Heart left ventricle (tissue), 16 donors: ENCODE data around the gene HSFX3. TPM values are rescaled to one million over a fixed set of nuclear protein-coding genes. Genes with fewer than 3 reads are reported as not detected.
A peak's percentile ranks its signal among the peaks of the same experiment; 100 is the strongest.
"Not testable (repeated sequence)": the region's sequence is repeated elsewhere in the genome, so short reads cannot be mapped to it uniquely, and the experiment has no call there.

ENCODE experiments used
- ATAC-seq, 4 donors: fragments of 200-7000 bp; cut with Tn5 transposase; one replicate each; pipeline ENCODE4 v1.9.1; 2020 to 2022; ENCODE audit warnings: moderate library complexity in 4 of 4, mild to moderate bottlenecking in 3 of 4, moderate number of reproducible peaks in 1 of 4
- DNase-seq, 5 donors: peaks; one replicate each; pipeline ENCODE4 v3.0.0-alpha.2; 2020
- H3K27ac ChIP-seq, 12 donors: fragments of 200-600 bp; sonication (generic) in 4 of 12; one replicate each; pipeline versions ENCODE4 v1.5.0 to v1.8.0; 2016 to 2022; ENCODE audit warnings: mild to moderate bottlenecking in 2 of 12
- H3K27me3 ChIP-seq, 9 donors: fragments of 200-600 bp; sonication (generic) in 2 of 9; one replicate each; pipeline versions ENCODE4 v1.5.1 to v1.8.0; 2016 to 2022; ENCODE audit warnings: mild to moderate bottlenecking in 3 of 9
- H3K36me3 ChIP-seq, 9 donors: fragments of 200-600 bp; sonication (generic) in 2 of 9; one replicate each; pipeline versions ENCODE4 v1.5.0 to v1.8.0; 2018 to 2022; ENCODE audit warnings: mild to moderate bottlenecking in 2 of 9
- H3K4me1 ChIP-seq, 12 donors: fragments of 200-600 bp; sonication (generic) in 4 of 12; one replicate each; pipeline versions ENCODE4 v1.5.0 to v1.8.0; 2016 to 2022; ENCODE audit warnings: mild to moderate bottlenecking in 3 of 12
- H3K4me3 ChIP-seq, 12 donors: fragments of 200-600 bp; sonication (generic) in 4 of 12; one replicate each; pipeline versions ENCODE4 v1.5.0 to v1.8.0; 2017 to 2022; ENCODE audit warnings: mild to moderate bottlenecking in 9 of 12, moderate library complexity in 4 of 12
- H3K9me3 ChIP-seq, 12 donors: fragments of 200-600 bp; sonication (generic) in 4 of 12; one replicate each; pipeline versions ENCODE4 v1.5.0 to v1.8.0; 2016 to 2022; ENCODE audit warnings: mild to moderate bottlenecking in 1 of 12
- CTCF ChIP-seq, 12 donors: fragments of 200-600 bp; sonication (generic) in 4 of 12; IDR thresholded peaks; one replicate each; pipeline versions ENCODE4 v1.5.0 to v1.8.0; 2018 to 2022; ENCODE audit warnings: antibody characterized with exemption in 12 of 12, mild to moderate bottlenecking in 5 of 12
- POLR2A ChIP-seq, 2 donors: fragments of 450-650 bp; IDR thresholded peaks; one replicate each; pipeline ENCODE4 v1.6.1; 2017; ENCODE audit warnings: antibody characterized with exemption in 2 of 2, mild to moderate bottlenecking in 2 of 2, moderate library complexity in 2 of 2
- WGBS, 4 donors: extraction: QIAGEN DNeasy Blood & Tissue Kit in 2 of 4; methylation state at CpG; one replicate each; pipeline versions ENCODE4 v1.1.5 to v1.1.7; 2013 to 2018; 5-methylcytosine and 5-hydroxymethylcytosine counted together
- intact Hi-C, 10 donors: fragments of 100-400 bp; cut with DNase I; formaldehyde crosslinking; loops; one replicate each; pipeline versions ENCODE4 v1.11.1 to v1.14.2; 2022
- polyA plus RNA-seq, 2 donors: library from polyadenylated mRNA; stranded (reverse); fragments of 200-250 nt; gene quantifications; one replicate each; pipeline ENCODE4 v1.2.3, GENCODE V29; 2013
- total RNA-seq, 9 donors: library from RNA; depleted of rRNA in 2 of 9; stranded (reverse); fragments of >200 nt in 2 of 9; fragmentation: NEBNext Ultra II Directional in 3 of 9; extraction: Animal tissue kit (Norgen Biotek cat#: 25700) in 3 of 9; gene quantifications; one replicate each; pipeline versions ENCODE4 v1.1.0 to v1.2.4, GENCODE V29; 2016 to 2023
- donor health status: ischemic (EF 13 %, LVEDD 7.1; RV severe dilation, severe dysfunction).
- donor health status: healthy with polysubstance abuse.
- donor health status: DM: no; HTN: yes; CAD: no.
- donor health status: DM: no; HTN: no; CAD: no.
- donor health status: ischemic (EF 25% LVEDD 6.9; RV normal size, moderate dysfunction).
- donor health status: ischemic (EF 25% LVEDD 5.7; RV mildly dilated, moderate dysfunction).
- donor health status: healthy.
- donor health status: DM: yes; HTN: yes; CAD: no.
- donor health status: ischemic (EF 35%, LVEDD 5.7; RV mildly dilated, moderate dysfunction).
- donor health status: nonischemic (EF 11% LVEDD 7.7; RV severe dilation, severe dysfunction).
- donor health status: DM: yes; HTN: yes; CAD: no.
- donor health status: PGD.
- donor health status: ischemic (EF 29% LVEDD 5.4; RV normal size, mild dysfunction).
- donor health status: nonischemic (EF 23%, LVEDD 6.1; RV moderate dilation, normal function).

The HSFX3 gene
- total and polyA plus RNA-seq, 11 donors: 0.23 to 0.49 (median 0.32) TPM; not detected in 8

GRCh38 chrX:149547782-149548181 is 1.9 kb downstream of the HSFX3 start:
- peak in 1 of 4 donors; percentile 52 for ATAC-seq
- H3K9me3 ChIP-seq, H3K4me3 ChIP-seq, H3K27me3 ChIP-seq, H3K36me3 ChIP-seq, H3K4me1 ChIP-seq, H3K27ac ChIP-seq, DNase-seq: not testable (repeated sequence)
- 17 to 71% (median 38%) methylated on average over 1 to 2 of the region's 3 CpGs; no CpG with 5 or more reads in 1 of the 4 donors for WGBS, 4 donors
- intact Hi-C loops: loop anchor here in 1 of 10 donors (10.0 kb wide), 1 partner anchor 367 kb away; no protein-coding TSS in a partner anchor

GRCh38 chrX:149546962-149547361 is 2.8 kb downstream of the HSFX3 start:
- not testable (repeated sequence) for H3K9me3 ChIP-seq, H3K27me3 ChIP-seq, H3K4me1 ChIP-seq, H3K4me3 ChIP-seq, H3K36me3 ChIP-seq, ATAC-seq, DNase-seq, H3K27ac ChIP-seq
- intact Hi-C loops: loop anchor here in 1 of 10 donors (10.0 kb wide), 1 partner anchor 368 kb away; no protein-coding TSS in a partner anchor
- 63 to 100% (median 90%) methylated on average over 1 of the region's 1 CpG for WGBS, 4 donors

GRCh38 chrX:149545545-149546543 is 3.9 kb downstream of the HSFX3 start:
- not testable (repeated sequence) for H3K27me3 ChIP-seq, H3K9me3 ChIP-seq, H3K4me3 ChIP-seq, H3K4me1 ChIP-seq, H3K36me3 ChIP-seq, H3K27ac ChIP-seq, DNase-seq, ATAC-seq
- peak in 1 of 12 donors; percentile 16 for TF ChIP-seq CTCF (IDR thresholded peaks at IDR 0.05)
- 71 to 80% (median 78%) methylated on average over 16 to 20 of the region's 29 CpGs for WGBS, 4 donors
- intact Hi-C loops: loop anchor here in 1 of 10 donors (10.0 kb wide), 1 partner anchor 369 kb away; no protein-coding TSS in a partner anchor

- Histone ChIP-seq H3K4me1 (peaks cover 0 to 10% (median 5%) of the 10 kb centered on the region in 12 donors), H3K9me3 (no peaks in the 10 kb centered on the region), H3K4me3 (peak overlapping the region; percentile 45 to 90 (median 69)), H3K36me3 (no peaks in the 10 kb centered on the region), H3K27ac (peak overlapping the region; percentile 68 to 96 (median 91)), H3K27me3 (no peaks in the 10 kb centered on the region)
- intact Hi-C loops: loop anchor here in 1 of 10 donors (10.0 kb wide), 1 partner anchor 373 kb away; no protein-coding TSS in a partner anchor
- DNase-seq (no peak), ATAC-seq (no peak)
- WGBS, 4 donors: 7 to 57% (median 24%) methylated on average over 6 to 13 of the region's 13 CpGs
- TF ChIP-seq POLR2A (IDR thresholded peaks at IDR 0.05): no peak
- TF ChIP-seq CTCF (IDR thresholded peaks at IDR 0.05): no peak
Observed at GRCh38 chrX:149541521-149542047, 8.1 kb downstream of the HSFX3 start.
